Ishikawa (cell line): ENCODE measurements around the gene COL27A1.

ENCODE experiments used
- CEBPB ChIP-seq: IDR thresholded peaks from 2 replicates; pipeline ENCODE4 v1.6.1; 2012
- CREB1 ChIP-seq: IDR thresholded peaks from 2 replicates; pipeline ENCODE4 v1.6.1; 2012; ENCODE audit warnings: low read depth
- EGR1 ChIP-seq: IDR thresholded peaks from 2 replicates; pipeline ENCODE4 v1.6.1; 2012
- EP300 ChIP-seq: IDR thresholded peaks from 2 replicates; pipeline ENCODE4 v1.6.1; 2012; ENCODE audit warnings: borderline replicate concordance
- FOXM1 ChIP-seq: IDR thresholded peaks from 2 replicates; pipeline ENCODE4 v1.6.1; 2012; ENCODE audit warnings: low read depth, borderline replicate concordance
- MAX ChIP-seq: IDR thresholded peaks from 2 replicates; pipeline ENCODE4 v1.6.1; 2012
- NFIC ChIP-seq: IDR thresholded peaks from 2 replicates; pipeline ENCODE4 v1.6.1; 2012
- RAD21 ChIP-seq: IDR thresholded peaks from 2 replicates; pipeline ENCODE4 v1.6.1; 2012; ENCODE audit warnings: low read depth
- TAF1 ChIP-seq: IDR thresholded peaks from 2 replicates; pipeline ENCODE4 v1.6.1; 2012; ENCODE audit warnings: low read depth, mild to moderate bottlenecking
- TCF12 ChIP-seq: IDR thresholded peaks from 2 replicates; pipeline ENCODE4 v1.6.1; 2012; ENCODE audit warnings: low read depth
- TEAD4 ChIP-seq: IDR thresholded peaks from 2 replicates; pipeline ENCODE4 v1.6.1; 2012
- YY1 ChIP-seq: IDR thresholded peaks from 2 replicates; pipeline ENCODE4 v1.6.1; 2012; ENCODE audit warnings: low read depth
- ZBTB7A ChIP-seq: IDR thresholded peaks from 2 replicates; pipeline ENCODE4 v1.6.1; 2012; ENCODE audit warnings: low read depth
- TF ChIP-seq, protein P1 (sequence below): IDR thresholded peaks from 2 replicates; pipeline ENCODE4 v1.6.1; 2012; ENCODE audit warnings: low read depth, mild to moderate bottlenecking
- TF ChIP-seq, protein P2 (sequence below): IDR thresholded peaks from 2 replicates; pipeline ENCODE4 v1.6.1; 2012

COL27A1 gene

GRCh38 chr9:114247077-114247476 is 91.7 kb downstream of the COL27A1 start:
- TF ChIP-seq EP300 = no peak
- no peak for TF ChIP-seq NFIC
- no peak for TF ChIP-seq ZBTB7A
- TF ChIP-seq YY1 = no peak
- no peak for TF ChIP-seq TCF12
- TF ChIP-seq TAF1 = no peak

DNA sequence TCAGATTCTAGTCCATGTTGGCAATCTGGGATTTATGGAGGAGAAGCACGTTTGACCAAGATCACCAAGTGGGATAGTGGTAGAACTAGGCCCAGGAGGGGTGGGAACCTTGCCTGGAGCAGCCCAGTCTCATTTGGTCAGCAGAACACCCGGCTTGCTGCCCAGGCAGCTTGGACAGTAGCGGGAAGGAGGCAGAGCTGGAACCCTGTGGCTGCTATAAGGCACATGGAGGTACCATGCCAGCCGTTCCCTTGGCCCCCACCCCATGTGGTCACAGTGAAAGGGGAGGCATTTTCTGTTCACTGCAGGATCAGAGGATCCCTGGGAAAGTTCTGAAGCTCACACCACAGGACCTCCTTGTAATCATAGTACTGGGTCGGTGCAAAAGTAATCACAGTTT is 92.2 kb downstream of the COL27A1 start:
- no peak for TF ChIP-seq EP300
- TF ChIP-seq FOXM1 = no peak
- TF ChIP-seq, protein P1, sequence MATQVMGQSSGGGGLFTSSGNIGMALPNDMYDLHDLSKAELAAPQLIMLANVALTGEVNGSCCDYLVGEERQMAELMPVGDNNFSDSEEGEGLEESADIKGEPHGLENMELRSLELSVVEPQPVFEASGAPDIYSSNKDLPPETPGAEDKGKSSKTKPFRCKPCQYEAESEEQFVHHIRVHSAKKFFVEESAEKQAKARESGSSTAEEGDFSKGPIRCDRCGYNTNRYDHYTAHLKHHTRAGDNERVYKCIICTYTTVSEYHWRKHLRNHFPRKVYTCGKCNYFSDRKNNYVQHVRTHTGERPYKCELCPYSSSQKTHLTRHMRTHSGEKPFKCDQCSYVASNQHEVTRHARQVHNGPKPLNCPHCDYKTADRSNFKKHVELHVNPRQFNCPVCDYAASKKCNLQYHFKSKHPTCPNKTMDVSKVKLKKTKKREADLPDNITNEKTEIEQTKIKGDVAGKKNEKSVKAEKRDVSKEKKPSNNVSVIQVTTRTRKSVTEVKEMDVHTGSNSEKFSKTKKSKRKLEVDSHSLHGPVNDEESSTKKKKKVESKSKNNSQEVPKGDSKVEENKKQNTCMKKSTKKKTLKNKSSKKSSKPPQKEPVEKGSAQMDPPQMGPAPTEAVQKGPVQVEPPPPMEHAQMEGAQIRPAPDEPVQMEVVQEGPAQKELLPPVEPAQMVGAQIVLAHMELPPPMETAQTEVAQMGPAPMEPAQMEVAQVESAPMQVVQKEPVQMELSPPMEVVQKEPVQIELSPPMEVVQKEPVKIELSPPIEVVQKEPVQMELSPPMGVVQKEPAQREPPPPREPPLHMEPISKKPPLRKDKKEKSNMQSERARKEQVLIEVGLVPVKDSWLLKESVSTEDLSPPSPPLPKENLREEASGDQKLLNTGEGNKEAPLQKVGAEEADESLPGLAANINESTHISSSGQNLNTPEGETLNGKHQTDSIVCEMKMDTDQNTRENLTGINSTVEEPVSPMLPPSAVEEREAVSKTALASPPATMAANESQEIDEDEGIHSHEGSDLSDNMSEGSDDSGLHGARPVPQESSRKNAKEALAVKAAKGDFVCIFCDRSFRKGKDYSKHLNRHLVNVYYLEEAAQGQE = no peak
- no peak for TF ChIP-seq YY1
- TF ChIP-seq CEBPB = no peak
- TF ChIP-seq TEAD4 = no peak
- no peak for TF ChIP-seq TAF1
- TF ChIP-seq, protein P2, sequence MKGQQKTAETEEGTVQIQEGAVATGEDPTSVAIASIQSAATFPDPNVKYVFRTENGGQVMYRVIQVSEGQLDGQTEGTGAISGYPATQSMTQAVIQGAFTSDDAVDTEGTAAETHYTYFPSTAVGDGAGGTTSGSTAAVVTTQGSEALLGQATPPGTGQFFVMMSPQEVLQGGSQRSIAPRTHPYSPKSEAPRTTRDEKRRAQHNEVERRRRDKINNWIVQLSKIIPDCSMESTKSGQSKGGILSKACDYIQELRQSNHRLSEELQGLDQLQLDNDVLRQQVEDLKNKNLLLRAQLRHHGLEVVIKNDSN = no peak
- no peak for TF ChIP-seq EGR1
- TF ChIP-seq TCF12 = no peak

- TF ChIP-seq ZBTB7A = no peak
- TF ChIP-seq, protein P1 = no peak
- TF ChIP-seq EP300 = no peak
- no peak for TF ChIP-seq RAD21
- TF ChIP-seq TAF1 = no peak
- TF ChIP-seq FOXM1 = no peak
- TF ChIP-seq MAX = no peak
- no peak for TF ChIP-seq CREB1
- TF ChIP-seq, protein P2 = no peak
- no peak for TF ChIP-seq NFIC
These were observed 93.0 kb downstream of the COL27A1 start for GRCh38 chr9:114248299-114248707.

GRCh38 chr9:114249424-114250234 is 94.3 kb downstream of the COL27A1 start:
- TF ChIP-seq FOXM1 (no peak), CREB1 (no peak), CEBPB (no peak), YY1 (no peak), ZBTB7A (no peak), TCF12 (no peak), EP300 (no peak), RAD21 (no peak), NFIC (no peak), EGR1 (no peak), TEAD4 (no peak), TAF1 (no peak), MAX (no peak)
- TF ChIP-seq, protein P1 = no peak
- TF ChIP-seq, protein P2 = no peak
